HG03159 (cell line): ENCODE measurements around the gene CPNE2.
"Not testable (repeated sequence)": the region's sequence is repeated elsewhere in the genome, so short reads cannot be mapped to it uniquely, and the experiment has no call there.

ENCODE experiments used
- ATAC-seq: cut with Tn5 transposase; IDR thresholded peaks from one replicate; pipeline ENCODE4 v1.9.1; 2021; ENCODE audit warnings: mild to moderate bottlenecking, moderate library complexity; ENCODE audit not compliant: unreplicated experiment

CPNE2 gene

DNA sequence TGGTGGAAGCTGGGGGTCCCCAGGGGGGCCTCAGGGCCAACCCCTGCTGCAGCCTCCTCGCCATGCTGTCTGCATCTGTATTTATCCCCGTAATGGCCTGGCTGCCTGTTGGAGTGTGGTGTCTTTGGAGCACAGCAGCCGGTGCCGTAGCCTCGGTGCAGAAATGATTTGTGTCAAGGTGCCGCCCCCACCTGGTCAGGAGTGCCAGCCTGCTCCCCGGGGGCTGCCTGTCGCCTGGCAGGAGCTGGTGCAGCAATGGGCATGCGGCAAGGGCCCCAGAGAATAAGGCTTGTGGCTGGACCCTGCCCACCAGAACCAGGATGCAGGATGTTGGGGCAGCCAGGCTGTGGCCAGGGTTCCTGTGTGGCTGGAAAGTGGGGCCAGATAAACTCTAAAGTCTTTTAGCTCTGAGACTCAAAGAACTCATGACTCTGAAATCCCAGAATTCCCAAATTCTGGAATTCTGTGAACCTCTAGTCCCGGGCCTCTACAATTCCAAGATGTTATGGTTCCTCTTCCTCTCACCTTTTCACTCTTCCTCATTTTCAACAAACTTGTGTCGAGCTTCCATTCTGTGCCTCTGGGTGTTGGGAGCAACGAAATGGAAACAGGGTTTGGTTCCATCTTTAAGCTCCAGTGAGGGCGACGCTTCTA, 5.9 kb downstream of the CPNE2 start:
- no peak for ATAC-seq

DNA sequence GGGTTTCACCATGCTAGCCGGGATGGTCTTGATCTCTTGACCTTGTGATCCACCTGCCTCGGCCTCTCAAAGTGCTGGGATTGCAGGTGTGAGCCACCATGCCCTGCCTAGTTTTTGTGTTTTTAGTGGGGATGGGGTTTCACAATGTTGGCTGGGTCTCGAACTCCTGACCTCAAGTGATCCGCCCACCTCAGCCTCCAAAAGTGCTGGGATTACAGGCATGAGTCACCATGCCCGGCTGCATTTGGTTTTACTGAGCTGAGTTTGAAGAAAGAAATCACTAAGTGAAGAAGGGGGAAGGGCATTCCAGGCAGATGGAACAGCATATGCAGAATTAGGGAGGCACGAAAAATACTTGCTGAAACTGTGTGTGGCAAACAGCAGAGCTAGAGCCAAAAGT, 7.6 kb downstream of the CPNE2 start:
- ATAC-seq = not testable (repeated sequence)

DNA sequence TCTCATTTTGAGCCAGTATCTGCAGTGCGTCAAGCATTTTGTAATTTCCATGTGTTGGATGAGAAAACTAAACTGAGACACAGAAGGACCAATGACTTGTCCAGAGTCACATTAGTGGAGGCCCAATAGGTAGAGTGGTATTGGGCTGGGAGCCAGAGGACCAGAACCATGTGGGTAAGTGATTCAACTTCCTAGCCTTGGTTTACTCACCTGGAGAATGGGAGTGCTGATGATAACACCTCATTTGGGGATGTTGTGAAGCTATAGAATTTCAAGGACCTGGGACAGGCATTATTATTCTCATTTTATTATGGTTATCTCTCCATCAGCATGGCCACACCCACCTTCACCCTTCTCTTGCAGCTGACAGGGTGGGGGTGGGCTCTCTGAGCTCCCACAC, 8.1 kb downstream of the CPNE2 start:
- ATAC-seq = no peak

DNA sequence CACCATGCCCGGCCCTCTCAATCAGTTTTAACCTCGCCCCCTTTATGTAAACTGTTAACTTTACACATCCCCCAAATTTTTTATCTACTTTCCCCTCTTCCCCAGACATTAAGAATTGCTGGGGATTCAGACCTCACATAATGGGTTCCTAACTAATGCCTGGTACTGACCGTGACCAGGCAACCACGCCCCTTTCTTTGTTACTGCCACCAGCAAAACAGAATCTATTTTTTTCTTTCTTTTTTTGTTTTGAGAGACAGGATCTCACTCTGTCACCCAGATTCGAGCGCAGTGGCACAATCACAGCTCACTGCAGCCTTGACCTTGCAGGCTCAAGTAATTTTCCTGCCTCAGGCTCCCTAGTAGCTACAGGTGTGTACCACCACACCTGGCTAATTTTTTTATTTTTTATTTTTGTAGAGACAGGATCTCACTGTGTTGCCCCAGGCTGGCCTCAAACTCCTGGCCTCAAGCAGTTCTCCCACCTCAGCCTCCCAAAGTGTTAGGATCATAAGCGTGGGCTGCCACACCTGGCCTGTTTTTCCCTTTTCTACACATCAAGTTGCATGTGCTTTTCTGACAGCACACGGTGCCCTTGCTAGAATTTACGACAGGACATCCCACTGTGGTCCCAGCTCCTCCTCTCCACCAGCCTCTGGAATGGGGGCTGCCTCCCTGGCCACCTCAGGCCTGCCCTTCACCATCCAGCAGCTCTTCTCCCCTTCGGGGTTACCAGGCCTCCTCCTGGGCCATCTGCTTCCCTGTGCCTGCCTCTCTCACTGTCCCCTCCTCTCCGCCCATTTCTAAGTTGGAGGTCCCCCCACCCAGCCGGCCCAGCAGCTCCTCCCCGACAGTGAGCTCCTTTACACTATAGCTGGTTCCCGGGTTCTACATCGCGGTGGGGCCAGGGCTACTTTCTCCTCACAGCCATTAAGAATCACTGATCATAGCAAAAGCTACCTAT, 10.8 kb downstream of the CPNE2 start:
- no peak for ATAC-seq

DNA sequence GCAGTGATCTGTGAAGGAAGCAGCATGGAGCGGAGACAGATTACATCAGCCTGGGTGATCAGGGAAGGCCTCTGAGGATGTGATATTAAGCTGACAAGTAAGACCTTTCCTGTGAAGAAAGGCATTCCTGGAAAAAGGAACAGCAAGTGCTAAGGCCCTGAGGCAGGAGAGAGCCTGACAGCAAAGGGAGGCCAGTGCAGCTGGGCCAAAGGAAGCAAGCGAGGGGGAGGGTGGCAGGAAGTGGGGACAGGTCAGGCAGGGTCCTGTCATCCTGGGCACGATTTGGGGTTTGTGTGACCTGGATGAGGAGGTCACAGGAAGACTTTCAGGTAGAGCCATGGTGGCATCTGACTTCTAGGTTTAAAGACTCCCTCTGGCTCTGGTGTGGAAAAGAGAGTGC, 12.3 kb downstream of the CPNE2 start:
- no peak for ATAC-seq

DNA sequence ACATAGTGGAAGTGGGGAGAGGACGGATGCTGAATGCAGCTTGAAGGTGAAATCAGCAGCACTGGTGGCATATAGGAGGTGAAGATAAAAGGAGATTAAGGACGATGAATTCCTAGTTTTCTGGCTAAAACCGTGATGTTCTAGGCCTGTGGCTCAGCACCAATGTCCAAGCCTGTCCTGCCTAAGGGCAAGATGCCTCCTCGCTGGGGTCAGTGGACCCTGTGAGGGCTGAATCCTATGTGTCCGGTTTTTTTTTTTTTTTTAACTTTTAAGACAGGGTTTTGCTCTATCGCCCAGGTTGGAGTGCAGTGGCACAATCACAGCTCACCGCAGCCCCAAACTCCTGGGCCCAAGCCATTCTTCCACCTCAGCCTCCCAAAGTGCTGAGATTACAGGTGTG, 12.8 kb downstream of the CPNE2 start:
- no peak for ATAC-seq

DNA sequence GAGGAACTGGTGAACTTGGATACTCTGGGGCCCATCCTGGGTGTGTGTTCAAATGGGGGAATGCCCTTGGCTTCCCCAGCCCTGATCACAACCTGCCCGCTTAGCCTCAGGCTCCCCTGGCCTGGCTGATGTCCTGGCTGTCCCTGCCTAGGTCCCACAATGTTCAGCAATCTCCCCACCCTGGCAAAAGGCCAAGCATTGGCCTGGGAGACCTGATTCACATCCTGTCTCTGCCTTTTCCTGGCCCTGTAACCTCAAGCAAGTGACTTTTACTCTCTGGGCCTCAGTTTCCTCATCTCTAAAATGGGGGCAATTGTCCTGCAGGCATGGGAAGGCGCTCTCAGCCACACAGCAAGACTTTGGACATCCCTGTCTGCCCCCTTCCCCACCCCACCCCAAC, 14.4 kb downstream of the CPNE2 start:
- no peak for ATAC-seq

DNA sequence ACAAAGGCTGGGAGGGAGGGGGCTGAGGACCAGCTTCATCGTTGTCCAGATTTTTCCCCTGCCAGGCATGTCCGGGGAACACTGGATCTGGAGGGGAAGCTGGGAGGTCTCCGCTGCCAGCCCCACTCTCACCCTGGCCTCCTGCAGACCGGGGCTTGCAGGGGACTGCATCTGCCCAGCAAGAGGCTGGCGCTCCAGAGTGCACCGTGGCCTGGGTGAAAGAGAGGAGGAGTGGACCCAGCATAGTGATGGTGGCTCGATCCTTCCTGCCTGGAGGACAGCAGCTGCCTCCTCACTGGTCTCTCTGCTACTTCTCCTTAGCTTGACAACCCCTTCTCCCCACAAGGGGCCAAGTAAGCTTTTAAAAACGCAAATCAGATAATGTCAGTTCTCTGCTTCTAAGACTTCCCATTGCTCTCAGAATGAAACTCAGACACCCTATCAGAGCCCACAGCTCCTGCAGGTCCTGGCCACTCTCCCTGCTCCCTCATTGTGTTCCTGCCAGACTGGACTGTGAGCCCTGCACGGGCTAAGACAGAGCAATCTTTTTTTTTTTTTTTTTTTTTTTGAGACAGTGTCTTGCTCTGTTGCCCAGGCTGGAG, 15.0 kb downstream of the CPNE2 start:
- no peak for ATAC-seq

DNA sequence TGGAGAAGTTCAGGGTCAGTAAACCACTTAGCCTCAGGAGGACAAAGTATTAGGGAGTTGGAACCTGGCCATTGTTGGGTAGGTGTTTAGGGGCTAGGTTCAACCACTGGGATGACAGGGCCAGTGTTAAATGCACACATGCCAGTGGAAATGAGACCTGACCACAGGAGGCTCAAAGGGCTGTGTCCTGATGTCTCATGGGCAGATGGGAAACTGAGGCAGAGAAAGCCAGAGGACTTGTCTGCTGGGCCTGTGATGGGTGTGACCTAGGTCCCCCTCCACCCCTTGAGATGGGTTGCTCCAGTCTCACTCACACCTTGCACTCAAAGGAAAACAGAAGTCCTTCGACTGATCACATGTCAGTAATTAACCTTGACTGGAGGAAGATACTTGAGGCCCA, 16.0 kb downstream of the CPNE2 start:
- no peak for ATAC-seq

DNA sequence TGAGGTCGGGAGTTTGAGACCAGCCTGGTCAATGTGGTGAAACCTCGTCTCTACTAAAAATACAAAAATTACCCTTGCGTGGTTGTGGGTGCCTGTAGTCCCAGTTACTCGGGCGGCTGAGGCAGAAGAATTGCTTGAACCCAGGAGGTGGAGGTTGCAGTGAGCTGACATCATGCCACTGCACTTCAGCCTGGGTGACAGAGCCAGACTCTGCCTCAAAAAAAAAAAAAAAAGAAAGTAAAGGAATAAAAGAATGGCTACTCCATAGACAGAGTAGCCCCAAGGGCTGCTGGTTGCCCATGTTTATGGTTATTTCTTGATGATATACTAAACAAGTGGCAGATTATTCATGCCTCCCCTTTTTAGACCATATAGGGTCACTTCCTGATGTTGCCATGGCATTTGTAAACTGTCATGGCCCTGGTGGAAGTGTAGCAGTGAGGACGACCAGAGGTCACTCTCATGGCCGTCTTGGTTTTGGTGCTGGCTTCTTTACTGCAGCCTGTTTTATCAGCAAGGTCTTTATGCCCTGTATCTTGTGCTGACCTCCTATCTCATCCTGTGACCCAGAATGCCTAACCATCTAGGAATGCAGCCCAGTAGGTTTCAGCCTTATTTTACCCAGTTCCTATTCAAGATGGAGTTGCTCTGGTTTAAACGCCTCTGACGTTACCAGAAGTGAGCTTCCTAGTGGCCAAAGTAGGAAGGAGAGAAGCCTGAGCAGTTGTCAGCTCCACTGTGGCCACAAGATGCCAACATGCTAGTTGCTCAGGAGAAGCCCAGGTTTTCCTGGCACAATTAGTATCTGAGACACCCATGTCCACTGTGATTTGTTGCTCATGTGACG, 17.1 kb downstream of the CPNE2 start:
- not testable (repeated sequence) for ATAC-seq

DNA sequence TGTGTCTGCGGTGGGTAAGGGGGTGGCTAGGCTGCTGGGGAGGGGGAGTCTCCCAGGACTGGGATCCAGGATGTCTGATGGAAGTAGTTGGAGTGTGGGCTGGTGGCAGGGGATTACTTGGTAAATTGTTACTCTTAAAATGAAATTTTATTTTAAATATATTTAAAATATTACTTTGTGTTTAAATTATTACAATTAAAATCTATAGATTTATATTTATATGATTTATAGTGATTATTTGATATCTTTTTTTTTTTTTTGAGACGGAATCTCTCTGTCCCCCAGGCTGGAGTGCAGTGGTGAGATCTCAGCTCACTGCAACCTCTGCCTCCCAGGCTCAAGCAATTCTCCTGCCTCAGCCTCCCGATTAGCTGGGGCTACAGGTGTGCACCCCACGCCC, 18.6 kb downstream of the CPNE2 start:
- ATAC-seq = no peak

DNA sequence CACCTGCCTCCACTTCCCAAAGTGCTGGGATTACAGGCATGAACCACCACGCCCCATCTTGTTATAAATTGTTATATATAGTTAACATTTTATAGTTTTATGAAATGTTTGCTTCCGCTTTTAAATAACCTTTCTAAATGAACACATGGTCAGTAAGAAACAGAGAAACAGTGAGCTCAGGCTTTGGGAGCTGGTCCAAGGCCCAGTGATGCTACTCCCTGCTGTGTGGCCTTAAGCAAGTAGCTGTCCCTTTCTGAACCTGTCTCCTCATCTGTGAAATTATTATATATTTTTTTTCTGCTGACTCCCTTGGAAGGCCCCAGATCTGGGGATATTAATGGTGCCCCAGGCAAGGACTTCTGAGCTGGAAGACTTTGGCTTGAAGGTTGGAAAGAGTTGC, 19.0 kb downstream of the CPNE2 start:
- ATAC-seq = no peak

DNA sequence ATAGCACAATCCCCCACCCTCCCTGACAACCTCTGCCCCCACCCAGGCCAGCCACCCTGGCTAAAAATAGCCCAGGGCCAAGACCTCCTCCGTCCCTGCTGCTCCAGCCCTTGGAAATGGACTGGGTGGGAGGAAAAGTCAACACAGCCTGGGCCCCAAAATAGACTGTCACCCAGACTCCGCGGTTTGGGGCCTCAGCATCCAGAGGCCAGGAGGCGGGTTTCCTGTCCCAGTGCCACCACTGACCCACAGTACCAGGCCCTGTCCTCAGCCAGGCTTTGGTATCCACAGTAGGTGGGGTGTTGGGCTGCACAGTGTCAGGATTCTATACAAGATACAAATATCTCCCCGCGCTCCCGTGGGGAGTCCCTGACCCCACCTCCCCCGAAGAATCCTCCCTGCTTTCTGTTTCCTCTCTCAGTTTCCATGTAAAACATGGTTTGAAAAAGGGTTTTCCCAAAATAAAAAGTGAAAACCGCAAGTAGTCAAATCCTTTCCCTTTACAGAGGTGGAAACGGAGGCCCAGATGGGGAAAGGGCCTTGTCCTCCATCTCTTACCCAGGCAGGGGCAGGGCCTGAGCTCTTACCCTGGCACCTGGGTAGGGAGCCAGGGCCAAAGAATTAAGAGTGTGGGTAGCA, 20.1 kb downstream of the CPNE2 start:
- no peak for ATAC-seq

DNA sequence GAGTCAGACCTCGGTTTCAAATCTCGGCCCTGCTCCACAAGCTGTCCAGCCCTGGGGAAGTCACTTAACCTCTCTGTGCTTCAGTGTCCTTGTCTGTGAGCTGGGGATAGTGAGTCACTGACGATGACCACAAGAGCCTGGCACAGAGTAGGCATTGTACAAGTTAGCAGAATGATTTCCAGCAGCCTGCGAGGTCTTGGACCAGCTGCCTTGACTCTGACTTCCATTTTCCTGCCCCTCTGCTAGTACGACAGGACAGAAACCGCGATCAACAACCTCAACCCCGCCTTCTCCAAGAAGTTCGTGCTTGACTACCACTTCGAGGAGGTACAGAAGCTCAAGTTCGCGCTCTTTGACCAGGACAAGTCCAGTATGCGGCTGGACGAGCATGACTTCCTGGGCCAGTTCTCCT, 20.7 kb downstream of the CPNE2 start:
- ATAC-seq = no peak

DNA sequence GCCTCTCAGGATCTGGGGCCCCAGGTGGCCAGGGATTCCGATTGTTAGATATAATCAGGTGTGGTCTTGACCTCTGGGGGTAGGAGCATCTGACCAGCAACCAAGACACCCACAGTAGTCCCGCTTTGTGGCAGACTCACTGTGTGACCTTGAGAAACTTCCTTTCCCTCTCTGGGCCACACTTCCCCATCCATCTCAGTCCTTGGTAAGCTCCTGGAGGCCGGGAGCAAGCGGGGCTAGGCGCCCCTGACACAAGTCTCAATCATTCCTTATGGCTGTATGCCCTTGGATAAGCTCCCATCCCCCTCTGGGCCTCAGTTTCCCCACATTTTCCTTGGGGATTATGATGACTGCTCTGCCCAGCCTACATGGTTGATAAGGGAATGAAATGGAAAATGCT, 21.3 kb downstream of the CPNE2 start:
- no peak for ATAC-seq

DNA sequence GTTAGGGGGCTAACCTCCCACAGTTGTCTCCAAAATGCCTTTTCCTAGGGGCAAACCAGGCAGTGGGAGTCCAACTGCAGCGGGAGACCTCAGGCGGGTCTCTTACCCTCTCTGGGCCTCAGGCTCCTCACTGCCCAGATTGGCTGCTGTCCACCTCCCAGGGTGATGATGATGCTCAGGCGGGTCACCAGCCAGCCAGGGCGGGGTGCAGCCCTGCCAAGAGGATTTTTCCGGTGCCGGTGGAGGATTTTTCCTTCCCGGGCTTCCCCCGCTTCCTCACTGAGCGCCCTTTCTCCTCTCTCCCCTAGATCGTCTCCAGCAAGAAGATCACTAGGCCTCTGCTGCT, 22.8 kb downstream of the CPNE2 start:
- no peak for ATAC-seq

DNA sequence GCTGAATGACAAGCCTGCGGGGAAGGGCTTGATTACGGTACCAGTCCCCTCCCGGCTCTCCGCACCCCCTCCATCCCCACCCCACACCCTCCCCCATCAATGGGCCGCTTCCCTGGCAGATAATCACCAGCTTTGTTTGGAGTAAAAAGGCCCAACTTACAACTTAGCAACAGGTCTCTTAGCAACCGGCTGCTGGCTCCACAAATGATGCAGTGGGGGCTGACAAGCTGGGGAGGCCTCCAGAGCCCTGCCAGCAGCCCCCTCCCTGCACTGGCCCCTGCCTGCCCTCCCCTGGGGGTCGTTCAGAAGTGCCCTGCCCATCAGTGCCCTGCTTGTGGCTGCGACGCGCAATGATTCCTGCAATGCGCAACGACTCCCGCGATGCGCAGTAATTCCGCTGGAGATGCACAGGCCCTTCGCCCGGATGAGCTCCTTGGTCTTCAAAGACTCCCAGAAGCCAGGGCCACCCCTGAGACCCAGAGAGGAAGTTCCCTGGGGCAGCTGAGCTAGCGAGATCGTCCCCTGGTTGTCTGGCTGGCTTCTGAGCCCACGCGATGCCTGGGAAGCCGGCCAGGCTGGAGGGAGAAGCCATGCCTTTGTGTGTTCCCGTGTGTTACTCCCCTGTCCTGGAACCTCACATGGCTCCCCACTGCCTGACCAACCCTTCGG, 23.3 kb downstream of the CPNE2 start:
- no peak for ATAC-seq

DNA sequence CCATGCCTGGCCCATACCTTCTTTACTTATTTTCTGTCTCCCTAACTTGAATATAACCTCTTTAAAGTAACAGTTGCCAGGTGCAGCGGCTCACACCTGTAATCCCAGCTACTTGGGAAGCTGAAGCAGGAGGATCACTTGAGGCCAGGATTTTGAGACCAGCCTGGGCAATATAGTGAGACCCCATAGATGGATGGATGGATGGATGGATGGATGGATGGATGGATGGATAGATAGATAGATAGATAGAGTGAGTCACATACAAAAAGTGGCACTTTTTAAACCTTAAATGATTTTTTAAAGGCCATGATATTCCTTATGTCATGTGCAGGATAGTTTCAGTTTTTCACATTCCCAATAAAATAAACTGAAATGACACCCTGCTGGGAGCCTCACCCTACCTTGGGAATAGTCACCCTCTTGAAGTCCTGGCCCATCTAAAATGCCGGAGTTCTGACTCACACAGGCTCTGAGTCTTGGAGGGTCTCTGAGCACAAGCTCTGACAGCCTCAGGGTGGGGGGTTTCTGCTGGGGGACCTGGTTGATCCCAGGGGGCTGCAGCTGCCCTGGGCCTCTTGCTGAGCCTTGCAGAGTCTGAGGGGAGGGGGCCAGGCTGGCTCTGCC, 26.2 kb downstream of the CPNE2 start:
- ATAC-seq = no peak

DNA sequence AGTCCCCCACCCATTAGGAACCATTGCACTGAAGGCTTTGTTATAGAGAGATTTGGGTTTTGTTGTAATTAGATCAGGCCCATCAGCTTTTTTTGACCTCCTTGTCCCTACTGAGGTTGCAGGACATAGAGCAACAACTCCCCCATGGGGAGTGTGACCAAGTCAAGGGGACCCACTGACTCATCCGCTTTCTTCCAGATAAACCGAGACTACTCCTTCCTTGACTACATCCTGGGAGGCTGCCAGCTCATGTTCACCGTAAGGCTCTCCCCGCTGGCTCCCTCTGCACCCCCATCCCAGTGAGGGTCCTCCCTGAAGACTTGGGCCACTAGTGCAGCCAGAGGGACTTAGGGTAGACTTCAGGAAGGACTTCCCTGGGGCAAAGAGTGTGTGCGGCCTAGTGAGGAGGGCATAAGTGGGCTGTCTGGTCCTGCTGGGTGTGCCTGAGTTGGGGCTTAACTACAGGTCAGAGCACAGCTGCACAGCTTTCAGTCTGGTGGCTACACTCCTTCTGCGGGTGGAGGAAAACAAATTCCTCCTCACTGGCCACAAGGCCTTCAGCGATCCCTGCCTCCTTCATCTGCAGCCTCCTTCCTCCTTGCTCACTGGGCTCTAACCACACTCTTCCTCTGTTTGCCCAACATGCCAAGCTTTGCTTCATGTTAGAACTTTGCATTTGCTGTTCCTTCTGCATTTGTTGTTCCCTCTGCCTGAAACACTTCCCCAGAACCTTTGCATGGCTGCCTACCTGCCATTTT, 31.0 kb downstream of the CPNE2 start:
- ATAC-seq = no peak
